Heart left ventricle (tissue), 13 donors: Measurements from ENCODE around the gene TMEM43.

Source experiments
- CTCF ChIP-seq, 12 donors: fragments of 200-600 bp; sonication (generic) in 4 of 12; IDR thresholded peaks; one replicate each; pipeline versions ENCODE4 v1.5.0 to v1.8.0; 2018 to 2022; ENCODE audit warnings: antibody characterized with exemption in 12 of 12, mild to moderate bottlenecking in 5 of 12
- POLR2A ChIP-seq, 2 donors: fragments of 450-650 bp; IDR thresholded peaks; one replicate each; pipeline ENCODE4 v1.6.1; 2017; ENCODE audit warnings: antibody characterized with exemption in 2 of 2, mild to moderate bottlenecking in 2 of 2, moderate library complexity in 2 of 2
- donor health status: ischemic (EF 13 %, LVEDD 7.1; RV severe dilation, severe dysfunction).
- donor health status: DM: no; HTN: yes; CAD: no.
- donor health status: DM: no; HTN: no; CAD: no.
- donor health status: ischemic (EF 25% LVEDD 6.9; RV normal size, moderate dysfunction).
- donor health status: ischemic (EF 25% LVEDD 5.7; RV mildly dilated, moderate dysfunction).
- donor health status: ischemic (EF 35%, LVEDD 5.7; RV mildly dilated, moderate dysfunction).
- donor health status: nonischemic (EF 11% LVEDD 7.7; RV severe dilation, severe dysfunction).
- donor health status: DM: yes; HTN: yes; CAD: no.
- donor health status: PGD.
- donor health status: ischemic (EF 29% LVEDD 5.4; RV normal size, mild dysfunction).
- donor health status: nonischemic (EF 23%, LVEDD 6.1; RV moderate dilation, normal function).

DNA sequence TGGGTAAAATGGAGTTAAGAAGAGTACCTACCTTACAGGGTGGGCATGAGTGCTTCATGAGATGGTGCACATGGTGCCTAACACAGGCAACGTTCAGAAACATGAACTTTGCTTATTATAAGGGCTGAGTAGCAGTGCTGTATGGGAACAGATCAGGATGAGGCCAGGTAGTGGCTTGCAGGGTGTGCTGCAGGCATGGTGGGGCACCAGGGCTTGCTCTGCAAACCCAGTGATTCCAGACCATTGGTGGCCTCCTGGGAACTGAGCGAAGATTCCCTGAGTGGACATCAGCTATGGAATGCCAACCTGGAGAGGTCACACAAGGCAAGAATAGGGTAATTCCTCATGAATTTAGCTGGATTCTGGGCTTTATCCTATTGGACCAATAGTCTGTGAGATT, 15.8 kb downstream of the TMEM43 start:
- TF ChIP-seq CTCF (IDR thresholded peaks at IDR 0.05) (no peak), POLR2A (IDR thresholded peaks at IDR 0.05) (no peak)
